Measurements from ENCODE around the gene EPHB6.

EPHB6 gene

GRCh38 chr7:142889816-142890215, 34.9 kb downstream of the EPHB6 start:
- H3K4me2 ChIP-seq (ENCODE audit: low read length) = no peak overlapping the region
- peaks cover 6% of the 10 kb centered on the region for H3K4me1 ChIP-seq
- H3K27me3 ChIP-seq (ENCODE audit: control insufficient read depth, insufficient read depth, low read length) = no peaks in the 10 kb centered on the region
- H3K36me3 ChIP-seq (ENCODE audit: control insufficient read depth, insufficient read depth, low read length) = no peaks in the 10 kb centered on the region
- H2AFZ ChIP-seq = no peak overlapping the region
- H3K9ac ChIP-seq = no peak overlapping the region
- no peaks in the 10 kb centered on the region for H3K79me2 ChIP-seq
- no peak for TF ChIP-seq CTCF (IDR thresholded peaks at IDR 0.05)
- no peaks in the 10 kb centered on the region for H3K9me3 ChIP-seq (ENCODE audit: control insufficient read depth, low read length)
- H3K4me3 ChIP-seq (ENCODE audit: low read depth, low read length) = no peak overlapping the region
- H3K27ac ChIP-seq = no peak overlapping the region

- Histone ChIP-seq H3K27ac (no peak overlapping the region), H3K27me3 (ENCODE audit: control insufficient read depth, insufficient read depth, low read length) (no peaks in the 10 kb centered on the region), H3K36me3 (ENCODE audit: control insufficient read depth, insufficient read depth, low read length) (no peaks in the 10 kb centered on the region), H3K4me1 (no peaks in the 10 kb centered on the region), H3K4me3 (ENCODE audit: low read depth, low read length) (no peak overlapping the region), H2AFZ (no peak overlapping the region), H3K9me3 (ENCODE audit: control insufficient read depth, low read length) (no peaks in the 10 kb centered on the region), H3K79me2 (no peaks in the 10 kb centered on the region), H3K4me2 (ENCODE audit: low read length) (no peak overlapping the region), H3K9ac (no peak overlapping the region)
- TF ChIP-seq CTCF (IDR thresholded peaks at IDR 0.05) = no peak
Observed at GRCh38 chr7:142890874-142891485, 36.1 kb downstream of the EPHB6 start.

- no peak overlapping the region for H3K4me3 ChIP-seq (ENCODE audit: low read depth, low read length)
- no peaks in the 10 kb centered on the region for H3K9me3 ChIP-seq (ENCODE audit: control insufficient read depth, low read length)
- no peak overlapping the region for H3K27ac ChIP-seq
- TF ChIP-seq CTCF (IDR thresholded peaks at IDR 0.05) = no peak
- H3K9ac ChIP-seq = no peak overlapping the region
- H3K4me1 ChIP-seq = no peaks in the 10 kb centered on the region
- no peaks in the 10 kb centered on the region for H3K27me3 ChIP-seq (ENCODE audit: control insufficient read depth, insufficient read depth, low read length)
- no peaks in the 10 kb centered on the region for H3K79me2 ChIP-seq
- H3K36me3 ChIP-seq (ENCODE audit: control insufficient read depth, insufficient read depth, low read length) = no peaks in the 10 kb centered on the region
- H2AFZ ChIP-seq = no peak overlapping the region
- H3K4me2 ChIP-seq (ENCODE audit: low read length) = no peak overlapping the region
Observed at GRCh38 chr7:142891490-142892082, 36.7 kb downstream of the EPHB6 start.

GRCh38 chr7:142892951-142893350, 38.1 kb downstream of the EPHB6 start:
- Histone ChIP-seq H3K79me2 (no peaks in the 10 kb centered on the region), H3K9ac (no peak overlapping the region), H3K4me2 (ENCODE audit: low read length) (no peak overlapping the region), H3K4me1 (no peaks in the 10 kb centered on the region), H3K9me3 (ENCODE audit: control insufficient read depth, low read length) (no peaks in the 10 kb centered on the region), H3K27me3 (ENCODE audit: control insufficient read depth, insufficient read depth, low read length) (no peaks in the 10 kb centered on the region), H3K36me3 (ENCODE audit: control insufficient read depth, insufficient read depth, low read length) (no peaks in the 10 kb centered on the region), H3K27ac (no peak overlapping the region), H2AFZ (no peak overlapping the region), H3K4me3 (ENCODE audit: low read depth, low read length) (no peak overlapping the region)
- TF ChIP-seq CTCF (IDR thresholded peaks at IDR 0.05) = no peak

Measured in parathyroid adenoma (tissue), 2 donors.